Hepatocyte (in vitro differentiated cells): ENCODE data around the gene PHF2.

Experiments used
- CTCF ChIP-seq: fragments of 200-600 bp; sonication (generic); IDR thresholded peaks from 2 replicates; pipeline ENCODE4 v1.5.1; 2016; ENCODE audit warnings: antibody characterized with exemption, mild to moderate bottlenecking; ENCODE audit not compliant: poor library complexity
- EZH2 ChIP-seq: fragments of 200-600 bp; sonication (generic); IDR thresholded peaks from 2 replicates; pipeline ENCODE4 v1.6.1; 2016; ENCODE audit warnings: antibody characterized with exemption, mild to moderate bottlenecking, borderline replicate concordance
- EZH2phosphoT487 ChIP-seq: fragments of 200-600 bp; sonication (generic); IDR thresholded peaks from one replicate; pipeline ENCODE4 v1.6.1; 2018; ENCODE audit warnings: antibody characterized with exemption, mild to moderate bottlenecking, low read depth, moderate library complexity; ENCODE audit not compliant: unreplicated experiment, severe bottlenecking

DNA sequence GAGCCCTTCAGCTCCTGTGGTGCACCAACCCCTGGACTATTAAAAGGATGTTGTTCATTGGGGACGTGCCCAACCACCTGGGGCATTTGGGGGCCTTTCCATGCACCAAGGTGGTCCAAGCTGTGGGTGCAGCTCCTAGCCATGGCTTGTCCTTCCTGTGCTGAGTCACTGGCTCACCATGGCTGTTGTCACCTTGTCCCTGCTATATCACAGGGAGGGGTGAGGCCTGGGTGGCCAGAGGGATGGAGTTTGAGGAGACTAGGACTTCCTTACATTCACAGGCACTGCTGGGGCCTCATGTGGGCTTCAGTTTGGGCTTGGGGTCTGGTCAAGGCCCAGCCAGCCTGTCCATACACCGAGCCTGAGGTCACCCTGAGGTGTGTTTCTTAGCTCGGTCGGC lies 45.5 kb downstream of the PHF2 start:
- TF ChIP-seq CTCF (no peak), EZH2 (no peak), EZH2phosphoT487 (no peak)
